Measurements from ENCODE around the gene TLX2. TPM values are rescaled to one million over a fixed set of nuclear protein-coding genes. Genes with fewer than 3 reads are reported as not detected.

TLX2 gene
- total RNA-seq, 2 experiments from 2014 or later: 0.16 TPM; not detected in 1

GRCh38 chr2:74502147-74502719 is 12.0 kb upstream of the TLX2 start:
- DNase-seq (no peak), ATAC-seq (no peak)
- Mint-ChIP-seq H3K4me1 (ENCODE audit: low read depth) (peaks cover 47% of the 10 kb centered on the region), H3K9me3 (no peaks in the 10 kb centered on the region), H3K4me3 (peak overlapping the region; percentile 68), H3K27me3 (peaks cover 60% of the 10 kb centered on the region), H3K27ac (no peak overlapping the region), H3K36me3 (ENCODE audit: low read depth) (peaks cover 31% of the 10 kb centered on the region)
- CTCF ChIA-PET: no interaction called here
- TF ChIP-seq CTCF (IDR thresholded peaks at IDR 0.05): no peak
- intact Hi-C loops (cut with micrococcal nuclease): no loop called here
- POLR2A ChIA-PET: interaction anchor here (1.1 to 2.4 kb wide), 3 partner anchors 12 to 19 kb away, joined by 3 to 8 read pairs (median 4); partner anchors contain the start of genes CCDC142 and TTC31

DNA sequence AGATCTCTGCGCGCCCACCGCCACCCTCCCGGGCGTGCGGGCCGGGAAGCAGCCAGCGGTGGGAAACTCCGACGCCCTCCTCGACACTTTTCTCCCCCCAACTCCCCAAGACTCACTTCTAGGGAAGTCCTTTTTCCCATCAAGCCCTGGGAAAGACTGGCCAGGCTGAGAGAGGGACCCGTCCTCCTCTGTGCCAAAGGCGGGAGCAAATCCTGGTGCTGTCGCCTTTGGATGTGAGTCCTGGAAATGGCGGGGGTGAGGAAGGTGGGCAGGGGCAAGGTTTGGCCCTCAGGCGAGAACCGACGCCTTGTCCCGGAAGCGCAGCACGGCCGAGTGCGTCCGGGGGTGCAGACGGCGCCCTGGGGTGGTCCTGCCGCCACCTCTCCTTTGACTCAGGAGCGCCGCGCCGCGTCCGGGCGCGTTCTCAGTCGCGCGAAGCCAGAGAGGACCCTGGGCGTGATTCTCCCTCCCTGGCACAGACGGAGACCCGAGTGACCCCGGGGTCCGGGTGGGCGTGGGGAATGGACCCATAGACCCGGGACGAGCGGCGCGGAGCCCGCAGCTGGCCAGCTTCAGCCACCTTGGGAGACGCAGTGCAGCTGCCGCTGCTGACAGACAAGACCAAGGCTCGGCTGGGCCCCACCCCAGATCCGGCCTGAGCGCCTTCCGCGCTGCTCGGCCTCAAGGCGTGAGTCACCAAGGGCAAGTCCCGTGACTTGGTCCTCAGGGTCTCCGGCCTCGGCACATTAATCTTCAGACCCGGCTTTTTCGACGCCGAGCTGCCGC is 11.3 kb upstream of the TLX2 start:
- no peaks in the 10 kb centered on the region for H3K9me3 Mint-ChIP-seq
- peaks cover 47% of the 10 kb centered on the region for H3K4me1 Mint-ChIP-seq (ENCODE audit: low read depth)
- POLR2A ChIA-PET: interaction anchor here (0.6 to 2.4 kb wide), 6 partner anchors 14 to 111 kb away, joined by 3 to 8 read pairs (median 4); partner anchors contain the start of genes AUP1, CCDC142, HTRA2 and TTC31
- intact Hi-C loops (cut with micrococcal nuclease): no loop called here
- peak; percentile 22 for ATAC-seq
- H3K27ac Mint-ChIP-seq: no peak overlapping the region
- H3K4me3 Mint-ChIP-seq: peak overlapping the region; percentile 68
- CTCF ChIA-PET: interaction anchor here (0.9 to 2.1 kb wide), 8 partner anchors 20 to 82 kb away, joined by 3 to 16 read pairs (median 4); partner anchors contain the start of genes CCDC142, DQX1 and TTC31
- peak; percentile 43 for TF ChIP-seq CTCF (IDR thresholded peaks at IDR 0.05)
- peaks cover 33% of the 10 kb centered on the region for H3K36me3 Mint-ChIP-seq (ENCODE audit: low read depth)
- peaks cover 58% of the 10 kb centered on the region for H3K27me3 Mint-ChIP-seq
- DNase-seq: peak; percentile 73

- Mint-ChIP-seq H3K27ac (no peak overlapping the region), H3K4me1 (ENCODE audit: low read depth) (peaks cover 48% of the 10 kb centered on the region), H3K9me3 (no peaks in the 10 kb centered on the region), H3K4me3 (peak overlapping the region; percentile 68), H3K27me3 (peaks cover 54% of the 10 kb centered on the region), H3K36me3 (ENCODE audit: low read depth) (peaks cover 33% of the 10 kb centered on the region)
- CTCF ChIA-PET: interaction anchor here (0.9 to 2.1 kb wide), 11 partner anchors 21 to 112 kb away, joined by 3 to 16 read pairs (median 4); partner anchors contain the start of genes CCDC142, DQX1, TTC31 and WBP1
- POLR2A ChIA-PET: interaction anchor here (0.6 to 2.4 kb wide), 6 partner anchors 13 to 112 kb away, joined by 3 to 8 read pairs (median 4); partner anchors contain the start of genes AUP1, CCDC142, HTRA2 and TTC31
- ATAC-seq (no peak), DNase-seq (no peak)
- intact Hi-C loops (cut with micrococcal nuclease): no loop called here
- TF ChIP-seq CTCF (IDR thresholded peaks at IDR 0.05): no peak
Measured at GRCh38 chr2:74503506-74504475, 10.5 kb upstream of the TLX2 start.

DNA sequence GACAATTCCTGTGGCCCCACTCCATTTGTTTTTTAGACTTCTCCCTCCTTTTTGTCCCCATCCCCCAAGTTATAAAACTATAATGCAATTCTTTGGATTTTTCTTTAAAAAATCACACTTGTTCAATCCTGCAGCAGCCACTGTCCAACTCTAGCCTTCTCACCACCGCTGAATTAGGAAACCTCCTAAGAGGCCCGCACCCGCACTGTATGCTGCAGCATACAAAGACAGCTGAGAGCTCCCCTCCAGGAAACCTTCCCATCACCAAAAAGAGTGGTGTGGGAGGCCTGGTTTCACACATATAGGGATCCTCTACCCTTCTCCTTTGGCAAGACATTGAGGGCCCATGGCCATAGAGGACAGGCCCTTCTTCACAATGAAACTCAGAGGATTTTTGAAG is 9.7 kb upstream of the TLX2 start:
- Mint-ChIP-seq H3K27ac (no peak overlapping the region), H3K36me3 (ENCODE audit: low read depth) (peaks cover 33% of the 10 kb centered on the region), H3K27me3 (peaks cover 49% of the 10 kb centered on the region), H3K4me3 (no peak overlapping the region), H3K4me1 (ENCODE audit: low read depth) (peaks cover 43% of the 10 kb centered on the region), H3K9me3 (no peaks in the 10 kb centered on the region)
- intact Hi-C loops (cut with micrococcal nuclease): no loop called here
- DNase-seq (no peak), ATAC-seq (no peak)
- ChIA-PET POLR2A (interaction anchor here (1.4 to 2.4 kb wide), 2 partner anchors 14 to 22 kb away, joined by 3 to 8 read pairs; partner anchors contain the start of genes CCDC142 and TTC31), CTCF (interaction anchor here (1.0 to 2.1 kb wide), 7 partner anchors 22 to 113 kb away, joined by 3 to 16 read pairs (median 4); partner anchors contain the start of genes CCDC142, DQX1, TTC31 and WBP1)
- TF ChIP-seq CTCF (IDR thresholded peaks at IDR 0.05): no peak

All from activated CD8-positive, alpha-beta T cell treated with anti-CD3 and anti-CD28 coated beads for 36 hours (primary cell).